GM18499 (cell line): ENCODE measurements around the gene PXYLP1.

Experiments
- ATAC-seq: cut with Tn5 transposase; IDR thresholded peaks from one replicate; pipeline ENCODE4 v1.9.1; 2021; ENCODE audit warnings: moderate number of reproducible peaks; ENCODE audit not compliant: insufficient read depth, unreplicated experiment

PXYLP1 gene

DNA sequence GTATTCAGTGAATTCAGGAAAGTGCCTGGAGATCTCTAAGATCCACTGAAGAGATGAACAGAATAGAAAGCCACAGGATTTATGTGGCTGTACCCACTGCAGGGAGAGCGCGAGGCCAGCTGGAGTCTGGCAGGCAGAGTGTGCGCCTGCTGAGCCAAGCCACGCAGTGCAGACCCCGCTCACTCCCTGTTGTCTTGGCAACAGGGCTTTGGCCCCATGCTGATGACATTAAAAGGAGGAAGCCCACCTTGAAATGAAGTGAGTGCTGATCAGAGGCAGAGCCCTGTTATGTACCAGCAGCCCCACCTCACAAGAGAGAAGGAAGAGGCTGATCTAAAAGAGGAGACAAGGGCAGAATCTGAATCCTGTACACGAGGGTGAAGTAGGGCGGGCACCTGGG lies 36.7 kb downstream of the PXYLP1 start:
- ATAC-seq, result no peak

- ATAC-seq, result no peak
Measured at GRCh38 chr3:141268791-141269190, 37.2 kb downstream of the PXYLP1 start.

GRCh38 chr3:141269961-141270360 lies 38.3 kb downstream of the PXYLP1 start:
- ATAC-seq, result no peak

DNA sequence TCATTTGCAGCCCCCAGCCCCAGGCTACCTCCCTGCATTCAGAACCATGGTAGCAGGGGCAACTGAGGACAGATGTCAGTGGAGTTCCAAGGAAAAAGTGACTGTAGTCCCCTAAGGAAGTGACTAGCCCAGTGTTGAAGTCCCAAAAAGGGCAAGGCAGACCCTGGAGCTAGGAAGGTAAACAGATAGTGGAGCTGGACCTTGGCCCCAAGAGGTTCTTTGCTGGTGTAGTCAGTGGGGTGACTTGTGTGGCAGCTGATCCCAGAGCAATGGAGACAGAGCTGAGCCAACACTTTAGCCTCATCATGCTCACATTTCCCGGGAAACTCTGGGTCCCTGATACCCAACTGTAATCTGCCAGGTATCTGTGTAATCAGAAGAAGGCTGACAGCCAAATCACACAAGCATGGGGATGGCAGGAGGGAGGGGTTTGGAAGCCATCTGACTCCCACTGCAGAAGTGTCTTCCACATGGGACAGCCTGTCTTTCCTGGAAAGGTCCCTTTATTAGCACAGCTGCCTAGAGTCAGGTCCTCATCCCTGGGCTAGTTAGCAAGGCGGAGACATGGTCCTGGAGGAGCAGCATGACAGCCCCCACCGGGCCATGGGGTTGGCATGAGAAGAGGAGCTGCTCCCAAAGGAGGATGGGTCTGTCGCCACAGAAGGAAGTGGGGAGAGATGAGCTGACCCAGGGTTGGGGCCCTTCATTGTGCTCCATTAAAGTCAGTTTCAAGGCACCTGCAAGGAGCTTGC lies 39.8 kb downstream of the PXYLP1 start:
- no peak for ATAC-seq

DNA sequence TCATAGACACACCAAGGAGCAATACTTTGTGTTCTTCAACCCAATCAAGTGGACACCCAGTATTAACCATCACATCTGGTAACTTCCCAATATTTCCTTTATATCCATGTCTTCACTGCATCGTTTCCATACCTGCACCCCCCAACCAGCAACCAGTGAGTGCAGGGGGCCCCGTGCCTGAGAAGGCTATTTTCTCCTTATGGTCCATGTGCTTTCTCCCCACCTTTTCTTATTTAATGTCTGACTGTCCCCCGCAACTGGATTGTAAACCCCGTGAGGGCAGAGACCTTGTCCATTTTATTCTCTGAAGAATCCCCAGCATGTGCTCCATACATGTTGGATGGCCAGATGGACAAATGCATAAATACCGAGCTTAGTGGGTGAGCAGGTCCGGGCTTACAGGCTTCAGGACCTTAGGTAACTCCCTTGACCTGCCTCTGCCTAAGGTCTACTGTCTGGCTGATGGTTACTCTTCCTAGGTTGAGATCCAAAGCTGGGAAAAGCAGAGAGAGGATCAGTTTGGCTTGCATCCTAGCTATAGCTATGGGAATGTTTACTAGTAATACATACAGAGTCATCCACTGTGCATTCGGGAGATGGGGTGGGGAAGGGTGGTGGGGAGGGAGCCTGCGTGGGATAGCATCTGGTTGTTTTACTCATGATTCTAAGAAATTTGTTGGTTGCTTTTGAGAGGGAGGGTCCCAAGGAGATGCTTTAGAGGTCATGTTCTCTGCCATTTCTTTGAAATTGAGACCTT lies 41.5 kb downstream of the PXYLP1 start:
- ATAC-seq, result no peak

DNA sequence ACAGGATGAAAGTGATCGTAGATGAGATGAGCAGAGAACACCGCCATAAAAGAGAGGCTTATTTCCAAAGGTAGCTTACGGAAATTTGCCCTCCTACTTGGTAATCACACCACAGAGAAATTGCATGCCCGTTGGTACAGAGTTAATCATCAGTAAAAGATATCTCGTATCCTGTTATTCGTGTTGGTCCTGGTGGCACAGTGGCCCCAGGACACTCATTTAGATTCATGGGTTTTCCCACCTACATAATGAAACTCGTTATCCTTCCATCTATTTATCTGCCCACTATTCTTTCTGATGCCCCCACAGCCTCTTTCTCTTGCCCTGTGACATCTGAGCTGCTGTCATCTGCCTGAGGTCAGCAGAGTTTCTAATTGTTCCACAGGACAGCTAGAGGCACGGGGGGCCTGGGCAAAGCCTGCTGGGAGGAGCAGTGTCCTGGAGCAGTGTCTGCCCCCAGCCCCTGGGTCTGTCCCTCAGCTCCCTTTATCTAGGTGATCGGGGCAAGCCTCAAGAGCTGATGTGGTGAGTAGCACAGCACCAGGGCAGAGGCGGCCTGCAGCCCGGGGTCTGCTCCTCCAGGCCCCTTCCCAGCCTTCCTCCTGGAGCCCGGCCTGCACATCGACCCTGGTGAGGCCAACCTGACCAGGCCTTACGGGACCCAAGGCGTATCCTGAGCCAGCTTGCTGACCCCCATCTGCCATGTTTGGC lies 42.2 kb downstream of the PXYLP1 start:
- ATAC-seq, result no peak

- no peak for ATAC-seq
Measured at GRCh38 chr3:141274411-141275031, 42.9 kb downstream of the PXYLP1 start.

DNA sequence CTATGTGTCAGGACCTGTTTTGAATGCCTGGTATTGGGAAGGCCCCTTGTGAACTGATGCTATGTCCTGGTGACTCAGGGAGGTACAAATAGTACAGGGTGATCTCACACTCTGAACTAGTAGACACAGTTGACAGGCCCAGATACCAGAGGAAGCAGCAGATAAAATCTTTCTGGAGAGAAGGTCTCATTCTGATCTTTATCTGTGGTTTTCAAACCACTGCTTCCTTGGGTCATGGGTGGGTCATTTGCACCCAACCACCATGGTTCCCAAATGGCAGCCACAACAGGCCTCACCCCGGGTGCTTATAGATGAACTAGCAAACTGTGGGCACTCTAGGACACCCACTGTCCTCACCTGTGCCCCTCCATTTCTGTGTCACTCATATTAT lies 43.4 kb downstream of the PXYLP1 start:
- no peak for ATAC-seq

DNA sequence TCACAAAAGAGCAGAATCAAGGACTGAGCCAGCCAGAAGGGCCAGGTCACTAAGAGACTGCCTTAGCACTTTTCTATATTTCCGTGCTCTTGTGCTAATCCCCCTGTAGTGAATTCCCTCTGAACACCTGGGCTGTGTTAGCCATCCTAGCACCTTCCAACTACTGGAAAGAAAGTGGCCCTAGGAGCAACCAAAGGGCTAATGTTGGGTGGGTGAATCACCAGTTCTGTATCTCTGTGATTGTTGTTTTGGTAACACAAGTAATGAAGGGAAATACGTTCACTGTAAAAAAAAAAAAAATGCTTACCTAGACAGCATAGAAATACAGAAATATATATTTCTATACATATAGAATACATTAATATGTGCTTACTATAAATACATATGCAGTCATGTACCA lies 43.9 kb downstream of the PXYLP1 start:
- no peak for ATAC-seq

GRCh38 chr3:141275973-141276372 lies 44.3 kb downstream of the PXYLP1 start:
- ATAC-seq, result no peak

DNA sequence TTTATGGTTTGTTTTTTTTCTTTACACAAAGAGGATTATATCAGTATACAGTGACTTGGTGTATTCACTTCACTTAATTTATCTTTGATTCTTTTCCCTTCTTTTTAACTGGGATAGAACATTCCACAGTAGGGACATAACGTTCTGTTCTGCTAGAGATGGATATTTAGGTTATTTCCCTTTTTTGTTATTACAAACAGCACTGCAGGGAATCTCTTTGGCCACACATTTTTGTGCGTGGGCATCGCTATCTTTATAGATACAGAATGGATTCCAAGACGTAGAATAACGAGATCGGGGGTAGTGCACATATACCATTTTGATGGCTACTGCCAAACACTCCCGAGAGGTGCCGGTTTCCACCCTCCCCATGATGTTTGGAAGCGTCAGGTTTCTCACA lies 44.8 kb downstream of the PXYLP1 start:
- no peak for ATAC-seq

DNA sequence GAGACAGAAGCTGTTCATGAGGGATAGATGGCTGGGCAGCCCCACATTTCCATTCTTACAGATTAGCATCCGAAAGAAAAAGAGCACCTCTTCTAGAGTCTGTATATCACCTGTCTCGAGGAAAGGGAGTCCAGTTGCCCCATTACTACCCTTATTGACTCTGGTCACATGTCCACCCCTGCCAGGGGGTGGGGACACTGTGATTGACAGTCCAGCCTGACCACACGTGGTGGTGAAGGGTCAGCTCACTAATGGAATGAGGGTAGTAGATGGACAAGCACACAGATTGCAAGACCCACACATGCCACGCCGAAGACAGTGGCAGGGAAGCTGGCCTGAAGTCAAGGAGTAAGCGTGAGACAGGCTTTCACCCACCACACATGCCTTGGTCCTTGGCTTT lies 45.8 kb downstream of the PXYLP1 start:
- ATAC-seq, result no peak

- ATAC-seq, result no peak
Measured at GRCh38 chr3:141278196-141279076, 46.8 kb downstream of the PXYLP1 start.

DNA sequence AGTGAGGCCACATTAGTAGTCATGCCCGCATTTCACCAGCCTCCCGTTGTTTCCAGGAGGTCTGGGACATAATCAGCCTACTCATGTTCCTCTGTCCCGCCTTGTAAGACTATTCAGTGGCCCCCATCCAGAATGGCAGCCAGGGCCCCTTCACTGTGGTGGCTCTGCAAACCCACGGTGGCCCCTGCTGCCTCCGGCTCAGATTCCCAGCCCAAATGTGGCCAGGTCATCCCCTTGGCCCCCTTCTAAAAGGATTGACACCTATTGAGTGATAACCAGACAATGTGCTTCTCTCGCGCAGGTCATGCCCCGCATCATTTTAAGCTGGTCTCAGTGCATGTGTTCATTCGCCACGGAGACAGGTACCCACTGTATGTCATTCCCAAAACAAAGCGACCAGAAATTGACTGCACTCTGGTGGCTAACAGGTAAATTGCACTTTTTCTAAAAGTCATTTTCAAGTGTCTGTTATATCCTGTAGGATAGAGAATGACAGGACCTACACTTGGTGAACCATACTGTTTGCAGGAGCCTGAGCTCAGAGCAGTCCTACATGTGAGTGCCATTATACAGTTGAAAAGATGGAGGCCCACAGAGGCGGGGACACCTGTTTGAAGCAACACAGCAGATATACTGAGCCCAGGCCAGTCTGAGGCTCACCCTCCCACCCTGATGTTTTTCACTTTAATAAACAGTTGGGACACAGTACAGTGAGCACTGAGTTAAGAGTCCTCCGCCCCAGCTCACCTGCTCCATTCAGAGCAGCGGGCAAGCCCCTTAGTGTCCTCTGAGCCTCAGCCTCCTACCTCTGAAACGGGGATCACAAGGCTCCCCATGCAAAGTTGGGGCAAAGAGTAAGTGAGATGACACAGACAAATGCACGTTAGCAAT lies 47.7 kb downstream of the PXYLP1 start:
- ATAC-seq, result no peak

DNA sequence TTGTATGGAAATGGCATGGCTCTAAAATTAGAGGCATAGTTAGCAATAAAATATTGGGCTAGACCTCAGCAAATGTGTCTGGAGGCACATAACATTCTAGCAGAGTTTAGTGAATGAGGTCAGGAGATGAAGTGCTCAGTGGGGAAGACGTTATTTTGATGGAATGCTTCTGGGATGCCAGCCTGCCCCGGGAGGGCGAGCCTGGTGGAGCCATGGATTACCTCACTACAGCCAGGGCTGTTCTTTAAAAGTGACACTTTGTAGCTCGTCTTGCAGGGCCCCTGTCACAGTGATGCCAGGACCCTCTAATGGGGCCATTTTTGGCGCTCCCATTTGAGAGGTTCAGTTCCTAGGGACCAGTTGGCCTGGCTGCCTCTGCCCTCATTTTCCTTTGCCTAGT lies 48.5 kb downstream of the PXYLP1 start:
- no peak for ATAC-seq

DNA sequence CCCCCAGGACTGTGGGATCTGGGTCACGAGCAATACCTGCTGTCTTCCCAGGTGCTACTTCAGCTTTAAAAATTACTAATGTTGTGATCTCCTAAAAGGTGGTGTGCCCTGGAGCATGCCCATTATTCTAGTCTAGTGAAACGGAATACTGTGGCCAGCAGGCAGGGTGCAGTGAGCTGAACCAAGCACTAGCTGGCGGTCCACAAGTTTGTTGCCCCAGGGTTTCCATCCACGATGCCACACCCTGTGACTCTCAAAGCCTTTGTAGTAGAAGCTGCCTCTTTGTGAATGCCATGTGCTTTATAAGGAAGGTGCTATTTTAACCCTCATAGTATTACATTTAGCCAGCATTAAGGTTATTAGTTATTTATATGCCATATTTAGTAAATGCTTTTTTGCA lies 49.1 kb downstream of the PXYLP1 start:
- no peak for ATAC-seq

- no peak for ATAC-seq
Measured at GRCh38 chr3:141285570-141285969, 53.9 kb downstream of the PXYLP1 start.

DNA sequence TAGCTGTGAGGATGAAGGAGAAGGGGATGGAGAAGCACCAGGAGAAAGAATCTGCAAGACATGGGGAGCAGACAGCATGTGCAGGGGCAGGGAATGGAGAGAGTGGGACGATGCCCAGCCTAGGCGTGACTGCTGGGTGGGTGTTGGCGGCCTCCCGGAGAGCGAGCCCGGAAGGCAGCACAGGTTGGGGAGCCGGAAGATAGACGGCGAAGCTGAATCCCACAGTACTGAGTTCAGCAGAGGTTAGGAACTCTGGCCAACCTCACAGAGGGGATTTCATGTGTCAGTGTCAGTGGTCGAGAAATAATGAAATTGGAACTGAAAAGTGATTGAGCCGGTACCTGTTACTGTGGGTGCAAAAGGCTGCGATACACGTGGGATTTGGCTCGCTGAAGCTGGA lies 55.2 kb downstream of the PXYLP1 start:
- no peak for ATAC-seq

- no peak for ATAC-seq
Measured at GRCh38 chr3:141287326-141287725, 55.7 kb downstream of the PXYLP1 start.
